Measurements from ENCODE around the gene PDYN. TPM values are rescaled to one million over a fixed set of nuclear protein-coding genes. Genes with fewer than 3 reads are reported as not detected.

PDYN gene
- total RNA-seq, 2 donors from 2014 or later, result not detected

- no peak overlapping the region for H3K4me3 ChIP-seq
- no peaks in the 10 kb centered on the region for H3K27me3 ChIP-seq (replicated peaks; ENCODE audit: insufficient read depth)
- no peak overlapping the region for H3K27ac ChIP-seq
- H3K9me3 ChIP-seq, result no peaks in the 10 kb centered on the region
- H3K36me3 ChIP-seq, result no peaks in the 10 kb centered on the region
- DNase-seq (ENCODE audit: low spot score) (no peak), ATAC-seq (ENCODE audit: insufficient number of reproducible peaks, low FRiP score, low read depth) (no peak)
- TF ChIP-seq, protein P1, sequence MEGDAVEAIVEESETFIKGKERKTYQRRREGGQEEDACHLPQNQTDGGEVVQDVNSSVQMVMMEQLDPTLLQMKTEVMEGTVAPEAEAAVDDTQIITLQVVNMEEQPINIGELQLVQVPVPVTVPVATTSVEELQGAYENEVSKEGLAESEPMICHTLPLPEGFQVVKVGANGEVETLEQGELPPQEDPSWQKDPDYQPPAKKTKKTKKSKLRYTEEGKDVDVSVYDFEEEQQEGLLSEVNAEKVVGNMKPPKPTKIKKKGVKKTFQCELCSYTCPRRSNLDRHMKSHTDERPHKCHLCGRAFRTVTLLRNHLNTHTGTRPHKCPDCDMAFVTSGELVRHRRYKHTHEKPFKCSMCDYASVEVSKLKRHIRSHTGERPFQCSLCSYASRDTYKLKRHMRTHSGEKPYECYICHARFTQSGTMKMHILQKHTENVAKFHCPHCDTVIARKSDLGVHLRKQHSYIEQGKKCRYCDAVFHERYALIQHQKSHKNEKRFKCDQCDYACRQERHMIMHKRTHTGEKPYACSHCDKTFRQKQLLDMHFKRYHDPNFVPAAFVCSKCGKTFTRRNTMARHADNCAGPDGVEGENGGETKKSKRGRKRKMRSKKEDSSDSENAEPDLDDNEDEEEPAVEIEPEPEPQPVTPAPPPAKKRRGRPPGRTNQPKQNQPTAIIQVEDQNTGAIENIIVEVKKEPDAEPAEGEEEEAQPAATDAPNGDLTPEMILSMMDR (IDR thresholded peaks at IDR 0.05), result no peak
- H3K4me1 ChIP-seq (ENCODE audit: control insufficient read depth in 1 of 2, low read depth in 2 of 2), result no peaks in the 10 kb centered on the region
These were observed 11.2 kb downstream of the PDYN start for GRCh38 chr20:1982686-1983085.

GRCh38 chr20:1979106-1979778 lies 14.6 kb downstream of the PDYN start:
- DNase-seq (ENCODE audit: low spot score), result no peak
- H3K36me3 ChIP-seq, result no peaks in the 10 kb centered on the region
- H3K27me3 ChIP-seq (replicated peaks; ENCODE audit: insufficient read depth), result no peaks in the 10 kb centered on the region
- TF ChIP-seq, protein P1 (IDR thresholded peaks at IDR 0.05), result no peak
- ATAC-seq (ENCODE audit: insufficient number of reproducible peaks, low FRiP score, low read depth), result no peak
- no peaks in the 10 kb centered on the region for H3K9me3 ChIP-seq
- no peak overlapping the region for H3K27ac ChIP-seq
- H3K4me3 ChIP-seq, result no peak overlapping the region
- no peaks in the 10 kb centered on the region for H3K4me1 ChIP-seq (ENCODE audit: control insufficient read depth in 1 of 2, low read depth in 2 of 2)

DNA sequence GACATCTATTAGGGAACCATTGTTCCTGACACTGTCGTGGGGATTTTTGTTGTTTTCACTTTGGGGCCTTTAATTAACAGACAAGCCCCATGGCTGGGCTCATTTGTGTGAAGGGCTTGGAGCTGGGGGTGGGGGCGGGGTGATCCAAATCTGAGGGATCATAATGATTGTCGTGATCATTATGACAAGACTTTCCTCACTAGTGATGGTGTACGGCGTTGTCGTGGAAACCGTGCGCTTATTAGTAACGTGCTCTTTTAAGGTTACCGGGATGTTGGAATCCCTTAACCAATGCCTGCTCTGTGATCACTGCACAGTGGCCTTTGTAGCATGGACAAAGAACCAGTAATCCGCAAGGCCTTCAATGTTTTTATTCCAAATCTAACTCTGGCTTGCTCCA lies 18.6 kb downstream of the PDYN start:
- Histone ChIP-seq H3K27me3 (replicated peaks; ENCODE audit: insufficient read depth) (no peaks in the 10 kb centered on the region), H3K4me3 (no peak overlapping the region), H3K9me3 (no peaks in the 10 kb centered on the region), H3K27ac (no peak overlapping the region), H3K36me3 (no peaks in the 10 kb centered on the region), H3K4me1 (ENCODE audit: control insufficient read depth in 1 of 2, low read depth in 2 of 2) (no peaks in the 10 kb centered on the region)
- DNase-seq (ENCODE audit: low spot score) (no peak), ATAC-seq (ENCODE audit: insufficient number of reproducible peaks, low FRiP score, low read depth) (no peak)
- TF ChIP-seq, protein P1 (IDR thresholded peaks at IDR 0.05), result no peak

- no peaks in the 10 kb centered on the region for H3K27me3 ChIP-seq (replicated peaks; ENCODE audit: insufficient read depth)
- H3K4me1 ChIP-seq (ENCODE audit: control insufficient read depth in 1 of 2, low read depth in 2 of 2), result no peaks in the 10 kb centered on the region
- H3K4me3 ChIP-seq, result no peak overlapping the region
- no peaks in the 10 kb centered on the region for H3K36me3 ChIP-seq
- H3K9me3 ChIP-seq, result no peaks in the 10 kb centered on the region
- TF ChIP-seq, protein P1 (IDR thresholded peaks at IDR 0.05), result no peak
- ATAC-seq (ENCODE audit: insufficient number of reproducible peaks, low FRiP score, low read depth), result no peak
- no peak overlapping the region for H3K27ac ChIP-seq
- no peak for DNase-seq (ENCODE audit: low spot score)
These were observed 20.0 kb downstream of the PDYN start for GRCh38 chr20:1973601-1974440.

DNA sequence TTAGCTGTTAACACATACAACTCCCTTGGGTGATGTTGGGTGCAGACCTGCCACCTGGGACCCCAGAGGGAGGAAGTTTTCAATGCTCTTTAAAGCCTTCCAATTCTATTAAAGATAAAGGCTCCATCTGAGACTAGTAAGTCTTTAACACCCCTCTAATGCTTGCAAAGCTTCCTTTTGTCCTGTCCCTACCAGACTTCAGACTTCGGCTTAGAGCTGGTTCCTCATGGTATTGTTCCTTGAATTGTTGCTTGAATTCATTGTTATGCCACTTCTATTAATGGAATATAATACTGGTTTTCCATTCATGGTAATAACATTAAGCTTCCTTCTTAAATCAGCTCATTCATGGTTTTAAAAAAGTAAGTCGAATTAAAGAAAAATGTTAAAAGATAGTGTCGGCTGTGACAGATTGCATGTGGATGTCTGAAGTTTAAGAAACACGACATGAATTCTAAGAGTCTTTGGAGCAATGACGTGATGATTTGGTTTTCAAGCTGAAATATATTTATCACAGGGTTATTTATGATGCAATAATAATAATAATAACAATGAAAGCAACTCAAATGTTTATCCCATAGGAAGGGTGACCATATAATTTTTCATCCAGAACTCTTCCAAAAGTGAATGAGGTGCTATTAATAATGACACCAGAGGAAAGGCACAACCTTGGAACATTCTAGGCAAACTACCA lies 21.8 kb downstream of the PDYN start:
- Histone ChIP-seq H3K36me3 (no peaks in the 10 kb centered on the region), H3K4me3 (no peak overlapping the region), H3K27me3 (replicated peaks; ENCODE audit: insufficient read depth) (no peaks in the 10 kb centered on the region), H3K27ac (no peak overlapping the region), H3K4me1 (ENCODE audit: control insufficient read depth in 1 of 2, low read depth in 2 of 2) (no peaks in the 10 kb centered on the region), H3K9me3 (no peaks in the 10 kb centered on the region)
- ATAC-seq (ENCODE audit: insufficient number of reproducible peaks, low FRiP score, low read depth) (no peak), DNase-seq (ENCODE audit: low spot score) (no peak)
- TF ChIP-seq, protein P1 (IDR thresholded peaks at IDR 0.05), result no peak
